GM19043 (cell line): ENCODE data around the gene WIZ.

Experiments used
- ATAC-seq: cut with Tn5 transposase; IDR thresholded peaks from one replicate; pipeline ENCODE4 v1.9.1; 2021; ENCODE audit warnings: low read depth; ENCODE audit not compliant: unreplicated experiment

Gene WIZ

DNA sequence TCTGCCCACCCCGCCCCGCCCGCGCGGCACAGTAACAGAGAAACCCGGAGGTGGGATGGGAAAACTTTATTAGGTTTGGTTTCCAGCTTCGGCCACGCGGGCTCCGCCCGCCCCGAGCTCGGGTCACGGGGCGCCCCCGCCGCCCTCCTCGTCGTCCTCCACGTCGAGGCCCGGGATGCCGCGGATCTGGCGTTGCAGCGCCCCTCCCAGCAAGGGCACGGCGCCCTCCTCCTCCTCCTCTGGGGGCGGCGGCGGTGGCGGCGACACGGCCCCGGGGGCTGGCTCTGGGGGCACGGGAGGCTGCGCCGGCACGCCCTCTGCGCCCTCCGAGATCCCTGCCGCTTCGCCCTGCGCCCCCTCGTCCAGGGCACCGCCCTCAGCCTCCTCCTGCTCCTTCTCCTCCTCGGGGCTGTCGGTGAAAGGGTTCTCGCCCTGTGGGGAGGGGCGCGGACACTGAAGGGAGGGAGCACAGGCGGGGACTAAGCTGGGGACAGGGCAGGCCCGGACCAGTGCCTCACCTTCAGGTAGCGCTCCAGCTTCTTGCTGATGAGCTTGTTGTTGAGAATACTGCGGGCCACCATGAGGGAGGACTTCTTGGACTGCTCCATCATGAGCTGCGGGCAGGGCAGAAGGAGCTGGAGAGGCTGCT is 69.6 kb downstream of the WIZ start:
- peak; percentile 29 for ATAC-seq

DNA sequence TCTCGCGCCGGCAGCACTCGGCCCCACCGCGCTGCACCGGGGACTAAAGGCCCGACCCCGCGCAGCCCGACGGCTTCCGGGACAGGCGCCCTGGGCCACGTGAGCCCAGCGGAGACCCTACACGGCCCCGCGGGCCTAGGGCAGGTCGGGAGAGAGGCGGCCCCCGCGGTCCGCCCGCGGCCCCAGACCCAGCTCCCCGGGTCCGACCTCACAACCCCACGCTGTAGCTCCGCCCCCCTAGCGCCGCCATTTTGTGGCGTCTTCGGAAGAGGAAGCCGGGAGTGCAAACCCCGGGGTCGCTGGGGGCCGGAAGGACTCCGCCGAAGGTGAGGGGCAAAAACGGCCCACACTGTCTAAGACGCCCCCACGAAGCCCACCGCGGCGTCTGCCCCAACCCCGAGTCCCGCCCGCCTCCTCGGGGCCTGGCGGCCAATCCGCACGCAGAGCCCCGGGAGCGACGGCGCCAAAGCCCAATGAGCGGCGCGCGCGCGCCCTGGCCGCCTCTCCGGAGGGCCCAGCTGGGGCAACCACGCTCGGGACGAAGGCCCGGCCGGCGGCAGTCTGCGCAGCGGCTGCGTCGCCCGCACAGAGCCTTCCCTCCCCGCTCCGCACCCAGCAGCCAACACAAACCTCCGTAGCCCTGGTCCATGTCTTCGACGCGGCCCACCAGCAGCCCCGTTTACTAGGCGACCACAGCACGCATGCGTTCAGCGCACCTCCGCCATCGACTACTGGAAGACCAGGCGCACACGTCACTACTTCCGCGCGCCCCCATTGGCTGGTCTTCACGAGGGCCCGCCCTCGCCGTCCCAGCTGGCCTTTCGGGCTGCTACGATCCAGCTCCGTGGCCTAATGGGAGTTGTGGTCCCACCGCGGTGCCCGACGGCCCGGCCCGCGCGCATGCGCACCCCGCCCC is 70.4 kb downstream of the WIZ start, which contains the start of gene AKAP8:
Gene AKAP8 (minus strand): TSS at position 705 of the 916 bp plus-strand sequence. CDS start 56 bp downstream, at position 649.
- peak; percentile 82 for ATAC-seq

- ATAC-seq = no peak
These were observed 71.1 kb downstream of the WIZ start for GRCh38 chr19:15378534-15379082.

DNA sequence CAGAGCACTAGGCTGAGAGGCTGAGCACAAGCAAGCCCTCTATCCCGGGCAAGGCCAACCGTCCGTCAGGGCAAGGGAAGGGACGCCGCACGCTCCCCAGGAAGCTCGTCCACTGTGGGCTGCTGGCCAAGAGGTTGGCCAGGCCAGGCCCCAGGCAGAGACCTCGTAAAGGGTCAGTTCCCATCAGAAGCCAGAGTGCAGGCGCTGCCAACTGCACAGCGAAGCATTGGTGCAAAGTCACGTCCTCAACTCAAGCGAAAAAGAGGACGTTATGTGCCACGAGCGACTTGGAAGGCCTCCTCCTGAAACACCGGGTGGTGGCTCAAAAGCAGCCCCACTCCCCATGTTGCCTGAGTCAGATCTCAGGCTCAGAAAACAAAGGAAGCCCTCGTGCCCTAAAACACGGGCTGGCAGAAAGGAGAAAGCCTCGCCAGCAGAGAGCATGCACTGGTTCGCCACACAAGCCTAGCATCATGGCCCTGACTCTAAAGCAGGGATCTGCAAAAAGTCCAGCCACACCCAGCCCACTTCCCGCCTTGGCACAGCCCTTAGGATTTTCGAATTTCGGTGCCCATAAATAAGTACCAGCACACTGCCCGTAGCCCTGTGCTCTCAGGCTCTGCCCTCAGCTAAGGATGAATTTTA is 74.8 kb downstream of the WIZ start:
- no peak for ATAC-seq

GRCh38 chr19:15374105-15374651 is 75.6 kb downstream of the WIZ start:
- no peak for ATAC-seq

- ATAC-seq = no peak
These were observed 76.1 kb downstream of the WIZ start for GRCh38 chr19:15373644-15374043.

- no peak for ATAC-seq
These were observed 76.9 kb downstream of the WIZ start for GRCh38 chr19:15372891-15373301.

DNA sequence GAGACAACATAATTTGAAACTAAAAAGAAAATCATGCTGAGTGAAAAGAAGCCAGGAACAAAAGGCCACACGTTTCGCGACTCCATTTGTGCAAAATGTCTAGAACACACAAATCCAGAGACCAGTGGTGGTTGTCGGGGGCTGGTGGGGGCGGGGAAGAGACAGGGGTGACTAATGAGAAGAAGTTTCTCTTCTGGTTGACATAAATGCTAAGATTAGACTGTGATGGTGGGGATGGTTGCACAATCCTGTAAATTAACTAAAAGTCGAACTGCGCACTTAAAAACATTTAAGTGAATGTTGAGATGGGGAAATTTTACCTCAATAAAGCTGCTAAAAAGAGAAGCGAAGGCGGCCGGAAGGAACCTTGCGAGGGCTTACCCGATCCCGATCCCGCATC is 77.3 kb downstream of the WIZ start:
- ATAC-seq = no peak

- no peak for ATAC-seq
These were observed 77.9 kb downstream of the WIZ start for GRCh38 chr19:15371786-15372380.

GRCh38 chr19:15371119-15371518 is 78.6 kb downstream of the WIZ start:
- ATAC-seq = no peak
